Measurements from ENCODE around the gene APBB3. TPM values are rescaled to one million over a fixed set of nuclear protein-coding genes. Genes with fewer than 3 reads are reported as not detected.

Gene APBB3
- total and polyA plus RNA-seq, 9 of the 15 experiments (the other 6 are each of a cell fraction or from before 2014, with no cell fraction given), result 0.17 to 24.3 (median 9.5) TPM

- TF ChIP-seq, protein P1, sequence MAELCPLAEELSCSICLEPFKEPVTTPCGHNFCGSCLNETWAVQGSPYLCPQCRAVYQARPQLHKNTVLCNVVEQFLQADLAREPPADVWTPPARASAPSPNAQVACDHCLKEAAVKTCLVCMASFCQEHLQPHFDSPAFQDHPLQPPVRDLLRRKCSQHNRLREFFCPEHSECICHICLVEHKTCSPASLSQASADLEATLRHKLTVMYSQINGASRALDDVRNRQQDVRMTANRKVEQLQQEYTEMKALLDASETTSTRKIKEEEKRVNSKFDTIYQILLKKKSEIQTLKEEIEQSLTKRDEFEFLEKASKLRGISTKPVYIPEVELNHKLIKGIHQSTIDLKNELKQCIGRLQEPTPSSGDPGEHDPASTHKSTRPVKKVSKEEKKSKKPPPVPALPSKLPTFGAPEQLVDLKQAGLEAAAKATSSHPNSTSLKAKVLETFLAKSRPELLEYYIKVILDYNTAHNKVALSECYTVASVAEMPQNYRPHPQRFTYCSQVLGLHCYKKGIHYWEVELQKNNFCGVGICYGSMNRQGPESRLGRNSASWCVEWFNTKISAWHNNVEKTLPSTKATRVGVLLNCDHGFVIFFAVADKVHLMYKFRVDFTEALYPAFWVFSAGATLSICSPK (IDR thresholded peaks at IDR 0.05; ENCODE audit: borderline replicate concordance), result no peak
- TF ChIP-seq SP1 (CRISPR knock-in tag; IDR thresholded peaks at IDR 0.05) (no peak), AFF4 (CRISPR knock-in tag; IDR thresholded peaks at IDR 0.05) (no peak), THRB (CRISPR knock-in tag; conservative IDR thresholded peaks at IDR 0.05) (0 out of 2 replicates have a peak, but pooled peaks have one; percentile 48), STAG1 (CRISPR knock-in tag; IDR thresholded peaks at IDR 0.05; ENCODE audit: borderline replicate concordance) (no peak), FOXK1 (CRISPR knock-in tag; IDR thresholded peaks at IDR 0.05; ENCODE audit: borderline replicate concordance) (no peak), MLLT1 (IDR thresholded peaks at IDR 0.05) (no peak), TCF3 (CRISPR knock-in tag; IDR thresholded peaks at IDR 0.05) (no peak), HMGN3 (IDR thresholded peaks at IDR 0.05; ENCODE audit: borderline replicate concordance, extremely low read depth, insufficient read length, low read depth, low read length) (no peak), ZBTB17 (CRISPR knock-in tag; IDR thresholded peaks at IDR 0.05) (no peak), NBN (IDR thresholded peaks at IDR 0.05; ENCODE audit: low read depth) (peak; percentile 23; the same call in 1 of the 2 replicates), ZNF408 (CRISPR knock-in tag; IDR thresholded peaks at IDR 0.05; ENCODE audit: low read depth) (no peak), ZNF655 (CRISPR knock-in tag; IDR thresholded peaks at IDR 0.05) (no peak), MYC (IDR thresholded peaks at IDR 0.05; ENCODE audit: low read depth, low read length) (peak; percentile 26; the same call in 1 of the 2 replicates), MYC (CRISPR knock-in tag; IDR thresholded peaks at IDR 0.05; ENCODE audit: borderline replicate concordance, low read depth) (no peak)
- TF ChIP-seq, protein P2, sequence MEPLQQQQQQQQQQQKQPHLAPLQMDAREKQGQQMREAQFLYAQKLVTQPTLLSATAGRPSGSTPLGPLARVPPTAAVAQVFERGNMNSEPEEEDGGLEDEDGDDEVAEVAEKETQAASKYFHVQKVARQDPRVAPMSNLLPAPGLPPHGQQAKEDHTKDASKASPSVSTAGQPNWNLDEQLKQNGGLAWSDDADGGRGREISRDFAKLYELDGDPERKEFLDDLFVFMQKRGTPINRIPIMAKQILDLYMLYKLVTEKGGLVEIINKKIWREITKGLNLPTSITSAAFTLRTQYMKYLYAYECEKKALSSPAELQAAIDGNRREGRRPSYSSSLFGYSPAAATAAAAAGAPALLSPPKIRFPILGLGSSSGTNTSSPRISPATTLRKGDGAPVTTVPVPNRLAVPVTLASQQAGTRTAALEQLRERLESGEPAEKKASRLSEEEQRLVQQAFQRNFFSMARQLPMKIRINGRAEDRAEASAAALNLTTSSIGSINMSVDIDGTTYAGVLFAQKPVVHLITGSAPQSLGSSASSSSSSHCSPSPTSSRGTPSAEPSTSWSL (CRISPR knock-in tag; IDR thresholded peaks at IDR 0.05; ENCODE audit: borderline replicate concordance), result no peak
These were observed 9.9 kb downstream of the APBB3 start (continued) for GRCh38 chr5:140554454-140554853.

All from K562 (cell line).